Panc1 (cell line): Measurements from ENCODE around the gene EP400. TPM values are rescaled to one million over a fixed set of nuclear protein-coding genes. Genes with fewer than 3 reads are reported as not detected.
A peak's percentile ranks its signal among the peaks of the same experiment; 100 is the strongest.

Experiments used
- ATAC-seq: fragments of 200-7000 bp; cut with Tn5 transposase; 2 replicates; pipeline ENCODE4 v1.9.1; 2020; ENCODE audit warnings: mild to moderate bottlenecking, moderate library complexity
- BruUV-seq: library from RNA; stranded (reverse); fragments of 400-500 nt; replicated peaks from 2 replicates; lab custom pipeline; 2021; lab: Mats Ljungman, UMichigan
- CTCF ChIA-PET: fragments of 300-600 bp; sonication (Branson Sonifier 250); formaldehyde crosslinking; loops from one replicate; lab custom pipeline; 2022; ENCODE audit warnings: antibody characterized with exemption; lab: Charles Lee
- POLR2A ChIA-PET: fragments of 300-600 bp; sonication (Branson Sonifier 250); formaldehyde crosslinking; loops from one replicate; lab custom pipeline; 2022; ENCODE audit warnings: antibody characterized with exemption; lab: Charles Lee
- DNase-seq: peaks from one replicate; pipeline ENCODE4 v3.0.0-alpha.2; 2010; ENCODE audit warnings: low read depth, low spot score
- H3K27ac ChIP-seq: 2 replicates; pipeline ENCODE4 v1.5.1; 2011; ENCODE audit warnings: mild to moderate bottlenecking, low read length, inconsistent platforms
- H3K27me3 ChIP-seq: fragments of 200-500 bp; sonication (Bioruptor generic); 2 replicates; pipeline ENCODE4 v1.6.0; 2014; ENCODE audit warnings: low read length, inconsistent platforms; ENCODE audit not compliant: control insufficient read depth, insufficient read depth
- H3K36me3 ChIP-seq: fragments of 200-500 bp; sonication (Bioruptor generic); 2 replicates; pipeline ENCODE4 v1.5.1; 2014; ENCODE audit warnings: inconsistent platforms, mild to moderate bottlenecking, low read length, moderate library complexity; ENCODE audit not compliant: control insufficient read depth, insufficient read depth
- H3K4me1 ChIP-seq: 2 replicates; pipeline ENCODE4 v1.5.1; 2011; ENCODE audit warnings: inconsistent platforms, mild to moderate bottlenecking, low read length, moderate library complexity; ENCODE audit not compliant: control insufficient read depth, insufficient read depth
- H3K4me3 ChIP-seq, 2 experiments: 2 replicates each; pipeline ENCODE4 v1.5.1; 2011 to 2012; ENCODE audit warnings: low read depth in 2 of 2, low read length in 2 of 2, mild to moderate bottlenecking in 2 of 2, inconsistent platforms in 1 of 2, moderate library complexity in 1 of 2
- H3K9me3 ChIP-seq: fragments of 200-500 bp; sonication (Bioruptor generic); 2 replicates; pipeline ENCODE4 v1.5.1; 2014; ENCODE audit warnings: low read depth, mild to moderate bottlenecking, inconsistent platforms, low read length, moderate library complexity; ENCODE audit not compliant: control insufficient read depth, insufficient read depth
- CTCF ChIP-seq: fragments of 450-650 bp; IDR thresholded peaks from 2 replicates; pipeline ENCODE4 v1.5.1; 2017; ENCODE audit warnings: mild to moderate bottlenecking
- POLR2AphosphoS5 ChIP-seq: IDR thresholded peaks from 2 replicates; pipeline ENCODE4 v1.6.1; 2012; ENCODE audit warnings: mild to moderate bottlenecking, low read depth, low read length, moderate library complexity
- SIN3A ChIP-seq: IDR thresholded peaks from 2 replicates; pipeline ENCODE4 v1.6.1; 2012; ENCODE audit warnings: low read depth, mild to moderate bottlenecking, low read length, moderate library complexity, borderline replicate concordance; ENCODE audit not compliant: insufficient read depth
- TCF7L2 ChIP-seq: IDR thresholded peaks from 2 replicates; pipeline ENCODE4 v1.6.1; 2011; ENCODE audit warnings: mild to moderate bottlenecking, low read depth, low read length, inconsistent platforms
- in situ Hi-C: cut with HindIII; loops from 2 replicates; pipeline ENCODE4 v1.10.0; 2016; ENCODE audit warnings: low sequenced_read_pairs, low pct_unique_long_range_greater_than_20kb
- intact Hi-C: fragments of 100-400 bp; cut with micrococcal nuclease; formaldehyde crosslinking; loops from one replicate; pipeline ENCODE4 v1.10.0; 2022; ENCODE audit not compliant: unreplicated experiment
- total RNA-seq: library from RNA; stranded (reverse); gene quantifications from one replicate; pipeline ENCODE4 v1.2.1, GENCODE V29; 2021; ENCODE audit not compliant: unreplicated experiment
- TF ChIP-seq, protein P1 (sequence below), 2 experiments: IDR thresholded peaks; 2 replicates each; pipeline ENCODE4 v1.6.1; 2011 to 2012; ENCODE audit warnings: low read depth in 2 of 2, control low read depth in 1 of 2, low read length in 1 of 2, mild to moderate bottlenecking in 1 of 2, moderate library complexity in 1 of 2; ENCODE audit not compliant: insufficient read depth in 1 of 2

EP400 gene
- total RNA-seq, 1 experiment from 2014 or later, result 59.4 TPM

GRCh38 chr12:131902332-131903241, 47.2 kb upstream of the EP400 start:
- ATAC-seq (0 out of 2 replicates have a peak, but pooled peaks have one; percentile 22), DNase-seq (no peak)
- POLR2A ChIA-PET, result no interaction called here
- TF ChIP-seq, protein P1, sequence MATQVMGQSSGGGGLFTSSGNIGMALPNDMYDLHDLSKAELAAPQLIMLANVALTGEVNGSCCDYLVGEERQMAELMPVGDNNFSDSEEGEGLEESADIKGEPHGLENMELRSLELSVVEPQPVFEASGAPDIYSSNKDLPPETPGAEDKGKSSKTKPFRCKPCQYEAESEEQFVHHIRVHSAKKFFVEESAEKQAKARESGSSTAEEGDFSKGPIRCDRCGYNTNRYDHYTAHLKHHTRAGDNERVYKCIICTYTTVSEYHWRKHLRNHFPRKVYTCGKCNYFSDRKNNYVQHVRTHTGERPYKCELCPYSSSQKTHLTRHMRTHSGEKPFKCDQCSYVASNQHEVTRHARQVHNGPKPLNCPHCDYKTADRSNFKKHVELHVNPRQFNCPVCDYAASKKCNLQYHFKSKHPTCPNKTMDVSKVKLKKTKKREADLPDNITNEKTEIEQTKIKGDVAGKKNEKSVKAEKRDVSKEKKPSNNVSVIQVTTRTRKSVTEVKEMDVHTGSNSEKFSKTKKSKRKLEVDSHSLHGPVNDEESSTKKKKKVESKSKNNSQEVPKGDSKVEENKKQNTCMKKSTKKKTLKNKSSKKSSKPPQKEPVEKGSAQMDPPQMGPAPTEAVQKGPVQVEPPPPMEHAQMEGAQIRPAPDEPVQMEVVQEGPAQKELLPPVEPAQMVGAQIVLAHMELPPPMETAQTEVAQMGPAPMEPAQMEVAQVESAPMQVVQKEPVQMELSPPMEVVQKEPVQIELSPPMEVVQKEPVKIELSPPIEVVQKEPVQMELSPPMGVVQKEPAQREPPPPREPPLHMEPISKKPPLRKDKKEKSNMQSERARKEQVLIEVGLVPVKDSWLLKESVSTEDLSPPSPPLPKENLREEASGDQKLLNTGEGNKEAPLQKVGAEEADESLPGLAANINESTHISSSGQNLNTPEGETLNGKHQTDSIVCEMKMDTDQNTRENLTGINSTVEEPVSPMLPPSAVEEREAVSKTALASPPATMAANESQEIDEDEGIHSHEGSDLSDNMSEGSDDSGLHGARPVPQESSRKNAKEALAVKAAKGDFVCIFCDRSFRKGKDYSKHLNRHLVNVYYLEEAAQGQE (IDR thresholded peaks at IDR 0.05; ENCODE audit: insufficient read depth in 1 of 2, low read depth in 2 of 2, low read length in 1 of 2), result no peak
- TF ChIP-seq TCF7L2, result no peak
- TF ChIP-seq CTCF, result no peak
- no peak for TF ChIP-seq POLR2AphosphoS5
- no peak for TF ChIP-seq SIN3A
- Histone ChIP-seq H3K27ac (no peak overlapping the region), H3K27me3 (no peaks in the 10 kb centered on the region), H3K4me3 (no peak overlapping the region), H3K9me3 (no peaks in the 10 kb centered on the region), H3K36me3 (no peaks in the 10 kb centered on the region), H3K4me1 (no peaks in the 10 kb centered on the region; the same call in 1 of the 2 replicates)
- intact Hi-C loops, result no loop called here
- CTCF ChIA-PET, result no interaction called here
- BruUV-seq, result no TSS peak
- in situ Hi-C loops, result no loop called here

DNA sequence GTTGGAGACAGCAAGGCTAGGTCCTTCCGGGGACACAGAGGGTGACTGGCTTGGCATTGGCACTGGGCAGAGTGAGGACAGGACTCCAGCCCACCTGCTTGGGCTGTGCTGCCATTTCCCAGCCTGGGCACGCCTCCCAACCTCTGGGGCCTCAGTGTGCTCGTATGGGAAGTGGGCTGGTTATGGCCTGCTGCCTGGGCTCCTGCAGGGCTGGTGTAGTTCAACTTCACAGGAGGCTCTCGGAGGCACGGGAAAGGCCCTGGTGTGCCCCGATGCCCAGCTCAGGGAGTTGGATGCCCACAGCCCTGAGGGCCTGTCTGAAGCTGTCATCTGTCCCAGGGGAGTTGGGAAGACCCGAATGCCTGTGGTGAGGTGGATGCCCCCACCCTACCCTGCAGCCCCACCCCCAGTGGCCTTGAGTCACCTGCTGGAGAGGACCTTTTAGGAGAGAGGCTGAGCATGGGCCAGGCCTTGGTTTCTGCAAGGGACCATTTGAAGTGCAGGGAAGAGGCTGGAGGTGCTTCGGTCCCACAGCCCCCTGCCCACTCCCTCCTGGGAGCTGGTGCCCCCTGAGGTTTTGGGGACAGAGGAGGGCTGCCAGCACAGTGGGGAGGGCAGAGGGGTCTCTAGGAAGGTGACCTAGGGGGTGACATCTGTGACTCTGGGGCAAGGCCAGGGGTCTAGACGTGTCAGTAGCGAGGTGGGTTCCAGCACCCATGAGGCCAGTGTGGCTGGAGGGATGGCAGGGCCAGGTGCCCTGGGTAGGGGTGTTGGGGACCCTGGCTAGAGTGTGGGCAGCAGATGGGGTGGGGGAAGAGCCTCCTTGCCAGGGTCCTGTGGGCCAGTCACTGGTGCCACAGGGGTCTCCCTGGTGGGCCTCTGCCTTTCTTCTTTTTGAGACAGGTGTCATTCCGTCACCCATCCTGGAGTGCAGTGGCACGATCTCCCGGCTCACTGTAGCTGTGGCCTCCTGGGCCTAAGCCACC, 46.2 kb upstream of the EP400 start:
- ChIA-PET POLR2A (no interaction called here), CTCF (no interaction called here)

More for the DNA sequence above, 46.2 kb upstream of the EP400 start:
- Histone ChIP-seq H3K9me3 (no peaks in the 10 kb centered on the region), H3K27ac (no peak overlapping the region), H3K4me3 (no peak overlapping the region), H3K27me3 (no peaks in the 10 kb centered on the region), H3K36me3 (no peaks in the 10 kb centered on the region), H3K4me1 (no peaks in the 10 kb centered on the region; the same call in 1 of the 2 replicates)
- in situ Hi-C loops (no loop called here), intact Hi-C loops (no loop called here)
- TF ChIP-seq CTCF (no peak), POLR2AphosphoS5 (no peak), TCF7L2 (no peak), SIN3A (no peak)
- TF ChIP-seq, protein P1 (IDR thresholded peaks at IDR 0.05; ENCODE audit: insufficient read depth in 1 of 2, low read depth in 2 of 2, low read length in 1 of 2), result no peak
- BruUV-seq, result no TSS peak
- 0 out of 2 replicates have a peak, but pooled peaks have one; percentile 19 for ATAC-seq
- no peak for DNase-seq
